ENCODE measurements around the gene AGFG1. TPM values are rescaled to one million over a fixed set of nuclear protein-coding genes. Genes with fewer than 3 reads are reported as not detected.
"Not testable (repeated sequence)": the region's sequence is repeated elsewhere in the genome, so short reads cannot be mapped to it uniquely, and the experiment has no call there.

AGFG1 gene
- total RNA-seq, 2 donors from 2014 or later: 85.9 to 89.4 TPM

DNA sequence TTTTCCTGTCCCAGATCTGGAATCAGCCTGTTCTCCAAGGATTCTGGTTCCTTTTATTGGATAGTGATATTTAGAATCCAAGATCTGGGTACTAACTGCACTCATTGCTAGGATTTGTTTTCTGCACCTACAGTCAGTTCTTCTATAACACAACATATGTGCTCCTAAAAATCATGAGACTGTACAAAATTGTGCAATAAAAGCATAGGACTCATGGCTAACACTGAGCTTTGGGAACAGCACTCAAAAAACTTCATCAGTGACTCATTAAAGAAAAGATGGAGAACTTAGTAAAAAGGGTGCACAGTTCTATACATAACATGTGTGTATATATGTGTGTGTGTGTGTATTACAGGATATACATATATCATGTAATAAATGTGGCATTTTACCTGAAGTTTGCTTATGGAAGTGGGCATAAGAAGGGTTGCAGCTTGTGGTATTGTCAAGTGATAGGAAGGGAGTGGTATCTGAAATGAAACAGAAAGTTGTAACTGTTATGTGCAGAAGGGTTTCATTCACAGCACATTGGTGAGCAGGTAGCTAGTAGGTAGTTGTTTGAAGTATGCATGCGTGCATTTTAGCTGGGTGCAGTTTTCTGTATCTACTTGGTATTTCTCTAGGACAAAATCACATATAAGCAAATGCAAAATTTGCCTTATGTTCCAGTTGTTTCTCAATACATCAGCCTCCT is 120.9 kb downstream of the AGFG1 start:
- no peak for TF ChIP-seq CTCF (IDR thresholded peaks at IDR 0.05)
- H3K27me3 ChIP-seq (replicated peaks; ENCODE audit: insufficient read depth): no peaks in the 10 kb centered on the region
- no peak for ATAC-seq (ENCODE audit: insufficient number of reproducible peaks, low FRiP score, low read depth)

GRCh38 chr2:227595797-227596196 is 123.8 kb downstream of the AGFG1 start:
- no peak for ATAC-seq (ENCODE audit: insufficient number of reproducible peaks, low FRiP score, low read depth)
- DNase-seq (ENCODE audit: low spot score): no peak
- TF ChIP-seq CTCF (IDR thresholded peaks at IDR 0.05): no peak

More for the DNA sequence above, 120.9 kb downstream of the AGFG1 start:
- Histone ChIP-seq H3K27ac (no peak overlapping the region), H3K4me1 (ENCODE audit: control insufficient read depth in 1 of 2, low read depth in 2 of 2) (no peaks in the 10 kb centered on the region), H3K9me3 (no peaks in the 10 kb centered on the region), H3K4me3 (no peak overlapping the region), H3K36me3 (no peaks in the 10 kb centered on the region)
- DNase-seq (ENCODE audit: low spot score): no peak

GRCh38 chr2:227597036-227597435 is 125.1 kb downstream of the AGFG1 start:
- Histone ChIP-seq H3K27ac (no peak overlapping the region), H3K4me3 (no peak overlapping the region), H3K4me1 (ENCODE audit: control insufficient read depth in 1 of 2, low read depth in 2 of 2) (no peaks in the 10 kb centered on the region), H3K9me3 (no peaks in the 10 kb centered on the region), H3K27me3 (replicated peaks; ENCODE audit: insufficient read depth) (no peaks in the 10 kb centered on the region), H3K36me3 (no peaks in the 10 kb centered on the region)
- no peak for TF ChIP-seq CTCF (IDR thresholded peaks at IDR 0.05)
- ATAC-seq (ENCODE audit: insufficient number of reproducible peaks, low FRiP score, low read depth) (no peak), DNase-seq (ENCODE audit: low spot score) (no peak)

More at GRCh38 chr2:227595797-227596196, 123.8 kb downstream of the AGFG1 start:
- H3K4me1 ChIP-seq (ENCODE audit: control insufficient read depth in 1 of 2, low read depth in 2 of 2): no peaks in the 10 kb centered on the region
- H3K9me3 ChIP-seq: no peaks in the 10 kb centered on the region
- H3K27ac ChIP-seq: no peak overlapping the region
- H3K36me3 ChIP-seq: no peaks in the 10 kb centered on the region
- no peak overlapping the region for H3K4me3 ChIP-seq
- no peaks in the 10 kb centered on the region for H3K27me3 ChIP-seq (replicated peaks; ENCODE audit: insufficient read depth)

GRCh38 chr2:227597998-227598397 is 126.0 kb downstream of the AGFG1 start:
- no peaks in the 10 kb centered on the region for H3K9me3 ChIP-seq
- H3K27ac ChIP-seq: no peak overlapping the region
- no peaks in the 10 kb centered on the region for H3K4me1 ChIP-seq (ENCODE audit: control insufficient read depth in 1 of 2, low read depth in 2 of 2)
- no peaks in the 10 kb centered on the region for H3K36me3 ChIP-seq
- no peak overlapping the region for H3K4me3 ChIP-seq
- no peaks in the 10 kb centered on the region for H3K27me3 ChIP-seq (replicated peaks; ENCODE audit: insufficient read depth)
- DNase-seq (ENCODE audit: low spot score): no peak
- no peak for TF ChIP-seq CTCF (IDR thresholded peaks at IDR 0.05)
- ATAC-seq (ENCODE audit: insufficient number of reproducible peaks, low FRiP score, low read depth): no peak

DNA sequence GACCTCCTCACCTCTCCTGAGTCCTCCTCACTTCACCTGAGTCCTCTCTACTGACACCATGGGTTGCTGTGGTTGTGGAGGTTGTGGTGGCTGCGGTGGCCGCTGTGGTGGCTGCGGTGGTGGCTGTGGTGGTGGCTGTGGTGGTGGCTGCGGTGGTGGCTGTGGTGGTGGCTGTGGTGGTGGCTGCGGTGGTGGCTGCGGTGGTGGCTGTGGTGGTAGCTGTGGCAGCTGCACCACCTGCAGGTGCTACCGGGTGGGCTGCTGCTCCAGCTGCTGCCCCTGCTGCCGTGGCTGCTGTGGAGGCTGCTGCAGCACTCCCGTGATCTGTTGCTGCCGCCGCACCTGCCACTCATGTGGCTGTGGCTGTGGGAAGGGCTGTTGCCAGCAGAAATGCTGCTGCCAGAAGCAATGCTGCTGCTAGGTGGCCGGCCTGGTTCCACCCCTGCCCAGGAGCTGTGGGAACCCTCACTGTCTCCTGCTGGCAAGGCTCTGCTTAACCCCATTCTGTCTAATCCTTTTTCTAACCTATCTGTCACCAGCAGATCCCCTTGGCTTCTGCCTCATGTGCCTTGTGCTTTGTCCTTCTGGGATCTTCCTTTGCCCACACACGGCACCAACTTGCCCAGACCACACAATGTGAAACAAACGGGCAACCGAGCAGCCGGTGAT is 127.0 kb downstream of the AGFG1 start, which contains the start of gene SCYGR2:
SCYGR2 (plus strand) TSS at position 59 of the 669 bp plus-strand sequence; CDS start at position 59, 0 bp downstream.
- ATAC-seq (ENCODE audit: insufficient number of reproducible peaks, low FRiP score, low read depth); H3K9me3 ChIP-seq; H3K4me1 ChIP-seq (ENCODE audit: control insufficient read depth in 1 of 2, low read depth in 2 of 2); H3K27me3 ChIP-seq (replicated peaks; ENCODE audit: insufficient read depth); H3K4me3 ChIP-seq; DNase-seq (ENCODE audit: low spot score); H3K36me3 ChIP-seq; H3K27ac ChIP-seq: not testable (repeated sequence)
